GM10248 (cell line): ENCODE results near the gene IQSEC2.

ENCODE experiments used
- CTCF ChIA-PET: fragments of 300-600 bp; sonication (Branson Sonifier 250); formaldehyde crosslinking; extraction: SDS; loops from one replicate; lab custom pipeline; 2021; ENCODE audit warnings: antibody characterized with exemption; lab: Yijun Ruan, JAX
- POLR2A ChIA-PET: fragments of 350-650 bp; sonication (Branson Sonifier 250); formaldehyde crosslinking; extraction: SDS; loops from one replicate; lab custom pipeline; 2020; ENCODE audit warnings: antibody characterized with exemption; lab: Yijun Ruan, JAX
- DNase-seq: peaks from one replicate; pipeline ENCODE4 v3.0.0; 2012; ENCODE audit errors: extremely low spot score
- TF ChIP-seq, protein P1 (sequence below): IDR thresholded peaks from 2 replicates; pipeline ENCODE4 v1.5.1; 2012; ENCODE audit warnings: mild to moderate bottlenecking, low read depth; ENCODE audit errors: extremely low read depth, missing control alignments, control extremely low read depth

Gene IQSEC2

DNA sequence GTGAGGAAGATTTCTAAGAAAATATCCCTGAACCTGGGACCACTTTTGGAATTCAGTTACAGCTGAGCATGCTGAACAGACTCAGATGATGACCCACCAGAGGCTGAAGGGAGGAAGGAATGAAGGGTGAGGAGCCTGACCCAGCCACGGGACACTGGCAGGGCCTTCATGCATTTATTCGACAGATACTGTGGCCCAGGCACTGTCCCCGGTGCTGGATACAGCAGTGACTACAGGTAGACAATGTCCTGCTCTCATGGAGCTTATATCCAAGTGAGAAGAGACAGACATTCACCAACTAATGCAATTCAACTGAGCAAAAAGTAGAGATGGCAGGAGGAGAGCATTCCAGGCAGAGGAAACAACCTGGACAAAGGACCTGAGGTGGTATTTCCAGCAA lies 2.2 kb upstream of the IQSEC2 start:
- TF ChIP-seq, protein P1, sequence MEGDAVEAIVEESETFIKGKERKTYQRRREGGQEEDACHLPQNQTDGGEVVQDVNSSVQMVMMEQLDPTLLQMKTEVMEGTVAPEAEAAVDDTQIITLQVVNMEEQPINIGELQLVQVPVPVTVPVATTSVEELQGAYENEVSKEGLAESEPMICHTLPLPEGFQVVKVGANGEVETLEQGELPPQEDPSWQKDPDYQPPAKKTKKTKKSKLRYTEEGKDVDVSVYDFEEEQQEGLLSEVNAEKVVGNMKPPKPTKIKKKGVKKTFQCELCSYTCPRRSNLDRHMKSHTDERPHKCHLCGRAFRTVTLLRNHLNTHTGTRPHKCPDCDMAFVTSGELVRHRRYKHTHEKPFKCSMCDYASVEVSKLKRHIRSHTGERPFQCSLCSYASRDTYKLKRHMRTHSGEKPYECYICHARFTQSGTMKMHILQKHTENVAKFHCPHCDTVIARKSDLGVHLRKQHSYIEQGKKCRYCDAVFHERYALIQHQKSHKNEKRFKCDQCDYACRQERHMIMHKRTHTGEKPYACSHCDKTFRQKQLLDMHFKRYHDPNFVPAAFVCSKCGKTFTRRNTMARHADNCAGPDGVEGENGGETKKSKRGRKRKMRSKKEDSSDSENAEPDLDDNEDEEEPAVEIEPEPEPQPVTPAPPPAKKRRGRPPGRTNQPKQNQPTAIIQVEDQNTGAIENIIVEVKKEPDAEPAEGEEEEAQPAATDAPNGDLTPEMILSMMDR = no peak
- no peak for DNase-seq
- POLR2A ChIA-PET = no interaction called here
- CTCF ChIA-PET = interaction anchor here (0.8 to 2.9 kb wide), 12 partner anchors 12 to 198 kb away, joined by 3 to 12 read pairs (median 5); no protein-coding TSS in a partner anchor

DNA sequence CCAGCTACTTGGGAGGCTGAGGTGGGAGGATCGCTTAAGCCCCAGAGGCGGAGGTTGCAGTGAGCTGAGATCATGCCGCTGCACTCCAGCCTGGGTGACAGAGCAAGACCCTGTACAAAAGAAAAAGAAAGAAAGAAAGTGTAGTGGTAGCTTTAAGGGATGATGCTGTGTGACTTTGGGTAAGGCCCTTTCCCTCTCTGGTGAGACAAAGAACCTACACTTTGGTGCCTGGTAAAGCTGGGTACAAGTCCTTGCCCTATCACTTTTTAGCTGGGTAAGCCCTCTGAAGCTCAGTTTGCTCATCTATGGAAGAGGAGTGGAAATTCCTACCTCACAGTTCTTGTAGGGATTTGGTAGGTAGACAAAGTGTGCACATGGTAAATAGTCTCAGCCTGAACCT lies 1.7 kb upstream of the IQSEC2 start:
- TF ChIP-seq, protein P1 = no peak
- no peak for DNase-seq
- ChIA-PET POLR2A (no interaction called here), CTCF (interaction anchor here (1.4 to 2.9 kb wide), 6 partner anchors 17 to 199 kb away, joined by 4 to 12 read pairs (median 6); no protein-coding TSS in a partner anchor)

DNA sequence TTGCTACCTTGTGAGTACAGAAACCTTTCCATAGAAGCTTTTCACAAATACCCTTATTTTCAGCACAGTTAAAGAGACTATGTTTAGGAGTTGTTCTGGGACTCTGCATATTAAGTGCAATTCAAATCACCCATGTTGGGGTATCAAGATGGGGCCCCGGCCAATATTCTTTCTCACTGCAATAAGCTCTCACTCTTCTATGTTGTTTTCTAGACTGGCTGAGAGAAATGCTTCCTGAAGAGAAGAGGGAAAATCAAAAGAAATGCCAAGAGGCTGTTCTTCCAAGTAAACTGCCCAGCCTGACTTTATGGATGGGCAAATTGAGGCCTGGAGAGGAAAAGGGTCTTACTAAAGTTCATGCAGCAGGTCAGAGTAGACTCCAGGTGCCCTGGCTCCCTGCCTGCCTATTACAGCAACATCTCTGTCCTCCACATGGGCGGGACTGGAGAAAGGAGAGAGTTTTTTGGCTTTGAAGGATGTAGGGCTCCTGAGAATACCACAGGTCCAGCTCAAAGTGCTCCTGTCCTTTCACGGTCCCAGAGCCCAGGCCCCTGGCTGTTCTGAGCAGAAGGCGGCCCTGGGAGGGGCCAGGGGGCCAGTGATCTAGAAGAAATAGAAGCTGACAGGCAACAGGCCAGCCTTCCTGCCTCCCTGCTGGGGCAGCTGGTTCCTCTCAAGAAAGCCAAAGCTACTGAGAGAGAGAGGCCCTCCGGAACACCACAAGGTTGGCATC lies 745 bp upstream of the IQSEC2 start:
- no peak for DNase-seq
- CTCF ChIA-PET = interaction anchor here (1.0 to 2.9 kb wide), 4 partner anchors 24 to 165 kb away, joined by 3 to 12 read pairs (median 6); no protein-coding TSS in a partner anchor
- POLR2A ChIA-PET = no interaction called here
- TF ChIP-seq, protein P1 = no peak

DNA sequence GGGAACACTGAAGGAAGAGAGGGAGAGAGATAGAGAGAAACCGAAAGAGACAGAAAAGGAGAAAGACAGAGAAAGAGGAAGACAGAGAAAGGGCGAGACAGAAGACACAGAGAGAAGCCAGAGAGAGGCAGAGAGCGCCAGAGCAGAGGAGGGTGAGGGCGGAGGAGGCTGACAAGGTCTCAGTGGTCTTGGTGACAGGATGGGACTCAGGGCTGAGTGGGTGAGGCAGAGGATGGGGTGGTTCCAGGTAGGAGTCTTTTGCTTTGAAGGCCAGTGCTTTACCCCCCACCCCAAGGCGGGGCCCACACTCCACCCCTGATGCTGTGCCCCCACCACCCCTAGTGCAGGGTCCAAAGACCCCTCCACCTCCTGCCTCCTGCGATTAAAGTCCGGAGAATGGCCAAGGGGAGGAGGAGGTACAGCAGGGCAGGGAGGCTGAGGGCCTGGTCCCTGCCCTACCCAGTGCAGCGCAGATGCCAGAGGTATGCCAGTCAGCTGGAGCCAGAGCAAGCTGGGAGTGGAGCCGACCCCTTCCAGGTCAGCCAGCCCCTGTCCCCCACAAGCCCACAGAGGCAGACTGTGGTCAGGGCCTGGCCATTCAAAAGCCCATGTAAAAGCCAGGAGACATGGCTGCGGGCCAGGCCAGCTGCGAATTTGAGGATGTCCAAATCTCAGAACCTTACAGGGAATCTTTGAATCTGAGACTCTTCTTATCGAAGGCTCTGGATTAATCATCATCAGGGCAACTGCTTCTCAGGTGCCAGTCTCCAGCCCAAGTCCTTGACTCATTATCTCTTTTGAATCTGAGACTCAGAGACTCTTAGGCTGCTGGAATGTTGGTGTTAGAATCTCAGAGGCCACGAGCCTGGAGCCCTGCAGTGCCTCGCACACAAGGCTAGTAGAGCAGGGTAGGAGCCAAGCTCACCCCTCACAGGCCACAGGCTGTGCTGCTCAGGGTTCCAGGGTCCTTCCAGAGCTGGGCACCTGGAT lies 758 bp downstream of the IQSEC2 start:
- POLR2A ChIA-PET = no interaction called here
- TF ChIP-seq, protein P1 = no peak
- CTCF ChIA-PET = no interaction called here
- no peak for DNase-seq

DNA sequence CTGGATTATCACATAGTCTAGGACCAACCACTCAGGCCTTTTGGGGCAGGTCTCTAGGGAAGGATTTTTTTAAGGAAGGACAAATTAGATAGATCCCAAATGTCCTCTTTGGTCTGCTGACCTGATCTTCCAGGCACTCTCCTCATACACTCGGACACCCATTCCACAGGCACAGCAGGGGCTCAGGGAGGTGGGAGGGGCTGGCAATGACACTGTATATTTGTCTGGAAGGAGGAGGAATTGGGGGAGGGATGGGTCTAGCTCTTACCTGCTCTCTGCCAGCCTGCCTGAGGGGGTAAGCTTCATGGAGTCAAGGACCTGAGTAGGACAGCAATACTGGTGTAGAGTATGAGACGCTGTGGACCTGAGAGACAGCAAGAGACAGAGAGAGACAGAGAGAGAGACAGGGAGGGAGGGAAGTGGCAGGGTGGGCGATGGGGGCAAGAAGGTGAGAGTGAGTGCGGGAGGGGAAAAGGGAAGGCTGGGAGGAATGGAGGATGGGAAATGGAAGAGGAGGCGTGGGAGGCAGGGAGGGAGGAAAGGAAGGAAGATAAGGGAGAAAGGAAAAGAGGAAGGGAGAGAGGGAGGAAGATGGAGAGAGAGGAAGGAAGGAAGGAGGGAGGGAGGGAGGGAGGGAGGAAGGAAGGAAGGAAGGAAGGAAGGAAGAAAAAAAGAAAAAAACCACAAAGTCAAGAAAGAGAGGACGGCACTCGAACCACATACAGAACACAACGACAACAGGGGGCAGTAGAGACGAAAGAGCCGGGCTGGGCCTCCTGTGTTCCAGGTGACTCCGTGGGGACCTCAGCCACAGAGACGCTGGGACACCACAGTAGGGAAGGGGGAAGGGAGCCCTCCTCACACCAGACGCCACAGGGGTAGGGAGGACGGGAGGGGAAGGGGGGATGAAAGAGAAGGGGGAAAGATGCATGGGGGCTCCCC lies 1.8 kb downstream of the IQSEC2 start:
- ChIA-PET POLR2A (no interaction called here), CTCF (no interaction called here)
- no peak for DNase-seq
- TF ChIP-seq, protein P1 = no peak
